ENCODE measurements around the gene FLOT1.

DNA sequence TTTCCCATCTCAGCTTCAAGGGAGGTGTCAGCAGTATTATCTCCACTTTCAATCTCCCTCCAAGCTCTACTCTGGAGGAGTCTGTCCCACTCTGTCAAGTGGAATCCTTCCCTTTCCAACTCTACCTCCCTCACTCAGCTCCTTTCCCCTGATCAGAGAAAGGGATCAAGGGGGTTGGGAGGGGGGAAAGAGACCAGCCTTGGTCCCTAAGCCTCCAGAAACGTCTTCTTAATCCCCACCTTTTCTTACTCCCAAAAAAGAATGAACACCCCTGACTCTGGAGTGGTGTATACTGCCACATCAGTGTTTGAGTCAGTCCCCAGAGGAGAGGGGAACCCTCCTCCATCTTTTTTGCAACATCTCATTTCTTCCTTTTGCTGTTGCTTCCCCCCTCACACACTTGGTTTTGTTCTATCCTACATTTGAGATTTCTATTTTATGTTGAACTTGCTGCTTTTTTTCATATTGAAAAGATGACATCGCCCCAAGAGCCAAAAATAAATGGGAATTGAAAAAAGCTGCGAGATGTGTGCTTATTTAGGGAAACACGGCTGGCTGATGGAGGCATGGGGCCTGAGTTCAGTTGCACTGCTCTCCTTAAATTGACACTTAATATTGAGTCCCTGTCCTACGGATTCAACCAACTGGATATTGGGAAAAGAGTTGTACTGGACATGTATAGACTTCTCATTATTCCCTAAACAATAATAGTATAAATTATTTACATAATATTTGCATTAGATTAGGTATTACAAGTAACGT lies 17.4 kb downstream of the FLOT1 start:
- no peak for TF ChIP-seq POLR2A (IDR thresholded peaks at IDR 0.05)
- TF ChIP-seq, protein P1, sequence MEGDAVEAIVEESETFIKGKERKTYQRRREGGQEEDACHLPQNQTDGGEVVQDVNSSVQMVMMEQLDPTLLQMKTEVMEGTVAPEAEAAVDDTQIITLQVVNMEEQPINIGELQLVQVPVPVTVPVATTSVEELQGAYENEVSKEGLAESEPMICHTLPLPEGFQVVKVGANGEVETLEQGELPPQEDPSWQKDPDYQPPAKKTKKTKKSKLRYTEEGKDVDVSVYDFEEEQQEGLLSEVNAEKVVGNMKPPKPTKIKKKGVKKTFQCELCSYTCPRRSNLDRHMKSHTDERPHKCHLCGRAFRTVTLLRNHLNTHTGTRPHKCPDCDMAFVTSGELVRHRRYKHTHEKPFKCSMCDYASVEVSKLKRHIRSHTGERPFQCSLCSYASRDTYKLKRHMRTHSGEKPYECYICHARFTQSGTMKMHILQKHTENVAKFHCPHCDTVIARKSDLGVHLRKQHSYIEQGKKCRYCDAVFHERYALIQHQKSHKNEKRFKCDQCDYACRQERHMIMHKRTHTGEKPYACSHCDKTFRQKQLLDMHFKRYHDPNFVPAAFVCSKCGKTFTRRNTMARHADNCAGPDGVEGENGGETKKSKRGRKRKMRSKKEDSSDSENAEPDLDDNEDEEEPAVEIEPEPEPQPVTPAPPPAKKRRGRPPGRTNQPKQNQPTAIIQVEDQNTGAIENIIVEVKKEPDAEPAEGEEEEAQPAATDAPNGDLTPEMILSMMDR (IDR thresholded peaks at IDR 0.05): no peak
